ENCODE measurements around the gene DCP1B.

Gene DCP1B

DNA sequence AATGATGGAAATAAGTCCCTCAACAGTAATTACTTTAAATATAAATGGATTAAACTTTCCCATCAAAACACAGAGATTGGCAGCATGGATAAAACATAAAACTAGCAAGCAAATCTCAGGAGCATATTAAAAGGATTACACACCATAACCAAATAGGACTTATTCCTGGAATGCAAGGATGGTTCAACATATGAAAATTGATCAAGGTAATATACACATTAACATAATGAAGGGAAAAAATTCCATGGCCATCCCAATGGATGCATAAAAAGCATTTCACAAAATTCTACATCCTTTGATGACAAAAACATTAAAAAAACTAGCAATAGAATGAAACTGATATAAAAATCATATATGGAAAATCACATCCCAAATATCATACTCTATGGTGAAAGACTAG lies 99.4 kb downstream of the DCP1B start:
- Histone ChIP-seq H3K27me3 (ENCODE audit: control insufficient read depth in 1 of 2, insufficient read depth in 2 of 2, low read length in 2 of 2) (no peaks in the 10 kb centered on the region), H3K4me3 (ENCODE audit: low read depth in 1 of 2, low read length in 2 of 2) (no peak overlapping the region), H3K9ac (ENCODE audit: low read depth in 1 of 2, low read length in 2 of 2) (no peak overlapping the region), H3K9me3 (ENCODE audit: control insufficient read depth in 1 of 2, low read length in 2 of 2) (peaks cover 7 to 12% of the 10 kb centered on the region in 2 donors), H3K4me1 (ENCODE audit: control insufficient read depth in 1 of 2, insufficient read depth in 2 of 2, low read length in 2 of 2) (peaks cover 0 to 9% of the 10 kb centered on the region in 2 donors), H3K36me3 (ENCODE audit: control insufficient read depth in 1 of 2, insufficient read depth in 2 of 2, low read length in 2 of 2) (no peaks in the 10 kb centered on the region), H3K27ac (ENCODE audit: low read depth, low read length) (no peak overlapping the region)

DNA sequence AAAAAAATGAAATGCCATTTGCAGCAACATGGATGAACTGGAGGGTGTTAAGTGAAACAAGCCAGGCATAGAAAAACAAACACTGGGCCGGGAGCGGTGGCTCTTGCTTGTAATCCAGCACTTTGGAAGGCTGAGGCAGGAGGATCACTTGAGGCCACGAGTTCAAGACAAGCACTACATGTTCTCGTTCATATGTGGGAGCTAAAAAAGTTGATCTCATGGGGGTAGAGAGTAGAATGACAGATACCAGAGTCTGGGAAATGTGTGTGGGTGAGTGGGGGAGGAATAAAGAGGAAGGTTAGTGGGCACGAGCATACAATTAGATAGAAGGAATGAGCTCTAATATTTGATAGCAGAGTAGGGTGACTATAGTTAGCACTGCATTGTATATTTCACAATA lies 107.3 kb downstream of the DCP1B start:
- H3K9ac ChIP-seq (ENCODE audit: low read depth in 1 of 2, low read length in 2 of 2): no peak overlapping the region
- no peaks in the 10 kb centered on the region for H3K4me1 ChIP-seq (ENCODE audit: control insufficient read depth in 1 of 2, insufficient read depth in 2 of 2, low read length in 2 of 2)
- H3K36me3 ChIP-seq (ENCODE audit: control insufficient read depth in 1 of 2, insufficient read depth in 2 of 2, low read length in 2 of 2): no peaks in the 10 kb centered on the region
- H3K4me3 ChIP-seq (ENCODE audit: low read depth in 1 of 2, low read length in 2 of 2): no peak overlapping the region
- H3K27ac ChIP-seq (ENCODE audit: low read depth, low read length): no peak overlapping the region
- H3K9me3 ChIP-seq (ENCODE audit: control insufficient read depth in 1 of 2, low read length in 2 of 2): peaks cover 0 to 5% of the 10 kb centered on the region in 2 donors
- no peaks in the 10 kb centered on the region for H3K27me3 ChIP-seq (ENCODE audit: control insufficient read depth in 1 of 2, insufficient read depth in 2 of 2, low read length in 2 of 2)

Data from duodenal mucosa (tissue), 2 donors.